T-helper 1 cell (primary cell): ENCODE results near the gene GNL3.

Experiments used
- DNase-seq, 5 donors: peaks; one replicate each; pipeline ENCODE4 v3.0.0-alpha.2; 2012 to 2020

Gene GNL3

GRCh38 chr3:52688266-52688665 is 2.4 kb downstream of the GNL3 start:
- no peak for DNase-seq

DNA sequence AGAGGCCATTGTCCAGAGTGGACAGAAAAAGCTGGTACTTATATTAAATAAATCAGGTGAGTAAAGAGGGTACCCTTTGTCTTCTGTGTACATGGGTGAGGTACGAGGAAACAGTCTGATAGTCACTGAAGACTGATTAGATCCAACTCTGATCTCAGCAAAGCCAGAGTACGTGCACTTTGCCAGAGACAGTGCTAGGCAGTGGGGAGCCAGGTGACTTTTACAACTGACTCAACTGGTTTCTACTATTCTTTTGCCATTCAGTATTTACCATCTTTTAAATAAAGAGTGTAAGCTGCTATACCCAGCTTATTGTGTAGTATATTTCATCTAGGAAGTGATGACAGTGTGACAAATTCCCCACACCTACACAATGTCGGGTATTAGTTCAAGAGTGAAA is 3.3 kb downstream of the GNL3 start:
- no peak for DNase-seq

DNA sequence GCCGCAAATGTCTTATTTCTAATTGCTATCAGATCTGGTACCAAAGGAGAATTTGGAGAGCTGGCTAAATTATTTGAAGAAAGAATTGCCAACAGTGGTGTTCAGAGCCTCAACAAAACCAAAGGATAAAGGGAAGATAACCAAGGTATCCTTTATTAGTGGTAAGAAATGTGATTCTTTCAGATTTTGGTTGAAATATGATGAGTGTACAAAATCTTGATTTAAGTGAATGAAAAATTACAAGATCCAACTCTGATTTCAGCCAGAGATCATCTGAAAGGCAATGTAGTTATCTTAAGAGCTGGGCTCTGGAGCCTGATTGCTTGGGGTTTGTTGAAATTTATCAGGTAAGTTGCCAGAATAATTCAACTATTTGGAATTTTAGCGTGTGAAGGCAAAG is 4.7 kb downstream of the GNL3 start:
- DNase-seq, result no peak

DNA sequence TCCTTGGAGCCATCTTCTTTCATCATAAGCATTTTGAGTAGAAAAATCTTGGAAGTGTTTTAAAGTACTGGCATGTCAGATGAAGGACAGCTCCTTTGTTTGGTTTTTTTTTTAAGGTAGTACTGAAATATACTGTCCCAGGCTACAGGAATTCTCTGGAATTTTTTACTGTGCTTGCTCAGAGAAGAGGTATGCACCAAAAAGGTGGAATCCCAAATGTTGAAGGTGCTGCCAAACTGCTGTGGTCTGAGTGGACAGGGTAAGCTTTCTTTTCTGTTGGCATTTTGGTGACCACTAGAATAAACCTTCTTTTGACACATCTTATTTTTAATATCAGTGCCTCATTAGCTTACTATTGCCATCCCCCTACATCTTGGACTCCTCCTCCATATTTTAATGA is 7.2 kb downstream of the GNL3 start:
- DNase-seq, result no peak

- no peak for DNase-seq
Measured at GRCh38 chr3:52694528-52695189, 8.8 kb downstream of the GNL3 start.

DNA sequence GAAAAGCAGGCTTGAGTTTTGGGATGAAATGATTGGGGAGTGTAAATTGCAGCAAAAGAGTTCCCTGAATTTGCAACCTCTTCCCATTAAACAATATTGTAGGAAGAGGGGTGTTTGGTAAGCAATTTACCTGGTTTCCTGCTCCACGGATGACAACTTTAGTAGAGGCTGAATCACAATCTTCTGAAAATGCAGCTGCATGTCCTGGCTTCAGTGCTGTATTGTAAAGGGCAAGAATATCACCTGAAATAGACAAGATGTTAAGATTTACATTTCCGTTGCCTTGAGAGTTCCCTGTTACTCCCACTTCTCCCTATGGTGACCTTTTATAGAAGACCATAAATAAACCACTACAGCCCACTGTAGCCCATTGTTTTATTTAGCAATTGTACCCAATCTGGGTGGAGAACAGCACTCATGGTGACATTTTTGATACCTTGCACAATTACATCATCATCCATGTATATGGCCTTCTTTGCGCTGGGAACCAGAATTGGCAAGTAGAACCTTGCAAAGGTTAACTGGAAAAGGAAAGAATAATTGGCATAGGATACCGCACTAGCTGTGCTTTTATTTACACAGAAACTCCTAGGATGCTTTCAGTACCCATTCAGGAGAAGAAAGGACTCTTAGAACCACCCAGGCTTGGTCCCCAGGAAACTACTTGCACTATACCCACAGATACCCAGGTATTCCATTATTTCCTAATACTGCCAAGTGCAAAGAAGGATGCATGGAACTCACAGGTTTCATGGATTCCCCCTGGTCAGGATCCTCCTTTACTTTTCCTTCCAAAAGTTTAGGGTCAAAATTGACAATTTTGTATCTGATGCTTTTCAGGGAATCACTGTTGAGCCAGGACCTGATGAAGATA is 10.2 kb downstream of the GNL3 start:
- no peak for DNase-seq

DNA sequence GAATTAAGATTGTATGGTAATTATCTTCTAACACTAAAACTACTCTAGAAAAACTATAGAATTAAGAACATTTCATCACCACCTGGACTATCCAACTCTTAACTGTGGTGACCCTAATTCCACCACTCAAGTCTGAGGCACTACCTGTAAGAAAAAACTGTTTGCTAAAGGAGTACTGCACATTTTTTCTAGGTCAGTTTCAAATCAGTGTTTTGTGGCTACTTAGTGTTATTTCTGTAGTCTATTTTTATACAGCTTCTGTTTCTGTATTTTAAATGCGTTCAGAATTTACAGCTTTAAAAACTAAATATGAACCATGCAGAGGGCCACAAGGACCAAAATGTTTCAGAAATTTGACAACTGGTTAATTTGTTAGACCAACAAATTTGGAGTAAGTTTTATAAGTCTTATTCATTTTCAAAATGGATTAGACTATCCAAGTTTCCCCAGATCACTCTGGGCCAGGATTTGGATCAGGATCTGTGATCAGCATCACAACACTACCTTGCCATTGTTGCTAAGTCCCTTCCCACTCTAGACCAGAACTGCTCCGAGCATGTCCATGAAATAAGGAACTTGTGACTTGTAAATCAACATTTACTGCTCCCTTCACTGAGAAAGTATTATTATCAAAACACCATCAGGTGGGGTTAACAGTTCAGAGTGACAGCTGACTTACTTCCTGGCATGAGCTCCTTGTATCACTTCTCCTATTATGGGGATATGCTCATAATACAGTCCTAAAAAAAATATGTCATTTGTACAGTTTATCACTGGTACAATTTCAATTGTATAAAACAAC is 11.2 kb downstream of the GNL3 start:
- no peak for DNase-seq

DNA sequence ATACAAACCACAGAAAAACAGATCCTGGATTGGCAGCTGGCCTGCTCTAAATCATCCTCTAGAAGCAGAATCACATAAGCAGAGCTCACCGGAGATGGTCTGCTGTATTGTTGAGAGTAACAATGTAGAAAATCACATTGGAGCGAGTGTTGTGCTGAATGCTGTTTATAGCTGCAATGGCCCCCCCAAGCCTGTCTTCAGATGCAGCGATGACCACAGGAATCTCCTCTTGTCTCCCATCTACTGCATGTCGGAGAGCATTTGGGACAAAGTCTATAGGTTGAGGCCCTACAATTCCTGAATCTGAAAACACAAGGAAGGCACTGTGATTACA is 11.8 kb downstream of the GNL3 start:
- DNase-seq, result no peak

DNA sequence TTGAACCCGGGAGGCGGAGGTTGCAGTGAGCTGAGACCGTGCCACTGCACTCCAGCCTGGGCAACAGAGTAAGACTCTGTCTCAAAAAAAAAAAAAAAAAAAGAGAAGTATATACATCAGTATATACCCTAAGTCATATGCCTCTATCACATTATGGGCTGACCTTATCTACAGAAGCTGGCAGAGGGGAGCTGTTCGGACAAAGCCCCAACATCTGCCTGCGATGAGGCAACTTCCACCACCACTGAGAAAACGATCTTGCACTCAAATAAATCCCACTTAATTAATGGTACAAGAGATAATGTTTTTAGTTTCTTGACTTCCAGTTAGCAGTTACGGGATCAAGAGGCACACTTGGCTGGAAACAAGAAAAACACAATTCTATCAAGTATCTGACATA is 17.5 kb downstream of the GNL3 start:
- no peak for DNase-seq

- peak in 1 of 5 donors; percentile 12 for DNase-seq
Measured at GRCh38 chr3:52704611-52705437, 19.0 kb downstream of the GNL3 start.

GRCh38 chr3:52705438-52705687 is 19.5 kb downstream of the GNL3 start:
- DNase-seq, result no peak

DNA sequence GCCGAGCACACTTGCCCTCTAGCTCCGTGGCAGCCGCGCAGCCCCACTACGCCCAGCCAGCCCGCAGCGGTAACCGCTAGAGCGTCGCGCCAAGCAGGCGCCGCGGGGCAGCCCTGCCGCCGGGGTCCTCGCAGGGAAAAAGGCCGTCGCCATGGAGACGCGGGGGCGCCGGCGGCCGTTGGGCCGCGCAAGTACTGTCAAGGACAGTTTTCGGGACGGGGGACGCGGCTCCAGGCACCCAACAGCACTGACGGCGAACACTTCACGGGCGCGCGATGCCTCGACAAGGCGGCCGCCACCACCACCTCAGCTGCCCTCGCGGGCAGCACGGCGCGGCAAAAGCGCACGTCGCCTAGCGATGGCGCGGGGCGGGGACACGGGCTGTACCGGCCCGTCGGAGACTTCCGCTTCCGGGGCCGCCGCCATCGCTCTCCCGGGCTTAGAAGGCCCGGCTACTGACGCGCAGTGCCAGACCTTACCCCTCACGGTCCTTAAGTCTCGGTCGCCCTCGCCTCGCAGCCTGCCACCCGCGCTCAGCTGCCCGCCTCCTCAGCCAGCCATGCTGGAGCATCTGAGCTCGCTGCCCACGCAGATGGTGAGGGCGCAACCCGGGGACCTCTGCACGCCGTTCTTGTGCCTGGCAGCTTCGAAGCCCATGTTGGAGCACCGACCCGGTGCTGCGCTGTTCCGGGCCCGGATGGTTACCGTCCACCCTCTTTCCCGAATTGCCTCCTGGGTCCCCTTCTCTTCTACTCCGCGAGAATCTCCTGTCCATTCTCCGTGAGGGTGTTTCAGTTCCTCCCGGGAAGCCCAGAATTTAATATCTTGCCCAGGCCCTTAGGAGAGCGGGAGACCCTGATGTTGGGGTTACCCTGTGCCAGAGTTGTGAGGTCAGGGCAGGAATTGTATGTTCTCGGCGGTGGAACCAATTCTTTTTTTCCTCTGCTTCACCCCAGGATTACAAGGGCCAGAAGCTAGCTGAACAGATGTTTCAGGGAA is 20.2 kb downstream of the GNL3 start, which contains the start of the genes GLT8D1 and SPCS1:
Gene GLT8D1 (minus strand): TSS at position 104 of the 999 bp plus-strand sequence. CDS start 5,331 bp downstream, outside the sequence.
Gene SPCS1 (plus strand): TSS at position 419 of the 999 bp plus-strand sequence. CDS start 141 bp downstream, at position 560.
- peak; percentile 72 to 92 (median 79) for DNase-seq

- DNase-seq, result no peak
Measured at GRCh38 chr3:52707585-52707984, 21.8 kb downstream of the GNL3 start.

DNA sequence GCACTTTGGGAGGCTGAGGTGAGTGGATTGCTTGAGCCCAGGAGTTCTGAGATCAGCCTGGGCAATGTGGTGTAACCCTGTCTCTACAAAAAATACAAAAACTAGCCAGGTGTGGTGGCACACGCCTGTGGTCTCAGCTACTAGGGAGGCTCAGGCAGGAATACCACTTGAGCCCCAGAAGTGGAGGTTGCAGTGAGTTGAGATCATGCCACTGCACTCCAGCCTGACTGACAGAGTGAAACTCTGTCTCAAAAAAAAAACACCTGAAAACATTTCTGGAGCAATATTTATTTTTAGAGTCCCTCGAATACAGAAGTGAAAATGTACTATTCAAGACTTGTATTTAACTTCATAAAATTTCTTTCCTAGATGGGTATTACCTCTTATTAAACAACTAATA is 24.7 kb downstream of the GNL3 start:
- no peak for DNase-seq

DNA sequence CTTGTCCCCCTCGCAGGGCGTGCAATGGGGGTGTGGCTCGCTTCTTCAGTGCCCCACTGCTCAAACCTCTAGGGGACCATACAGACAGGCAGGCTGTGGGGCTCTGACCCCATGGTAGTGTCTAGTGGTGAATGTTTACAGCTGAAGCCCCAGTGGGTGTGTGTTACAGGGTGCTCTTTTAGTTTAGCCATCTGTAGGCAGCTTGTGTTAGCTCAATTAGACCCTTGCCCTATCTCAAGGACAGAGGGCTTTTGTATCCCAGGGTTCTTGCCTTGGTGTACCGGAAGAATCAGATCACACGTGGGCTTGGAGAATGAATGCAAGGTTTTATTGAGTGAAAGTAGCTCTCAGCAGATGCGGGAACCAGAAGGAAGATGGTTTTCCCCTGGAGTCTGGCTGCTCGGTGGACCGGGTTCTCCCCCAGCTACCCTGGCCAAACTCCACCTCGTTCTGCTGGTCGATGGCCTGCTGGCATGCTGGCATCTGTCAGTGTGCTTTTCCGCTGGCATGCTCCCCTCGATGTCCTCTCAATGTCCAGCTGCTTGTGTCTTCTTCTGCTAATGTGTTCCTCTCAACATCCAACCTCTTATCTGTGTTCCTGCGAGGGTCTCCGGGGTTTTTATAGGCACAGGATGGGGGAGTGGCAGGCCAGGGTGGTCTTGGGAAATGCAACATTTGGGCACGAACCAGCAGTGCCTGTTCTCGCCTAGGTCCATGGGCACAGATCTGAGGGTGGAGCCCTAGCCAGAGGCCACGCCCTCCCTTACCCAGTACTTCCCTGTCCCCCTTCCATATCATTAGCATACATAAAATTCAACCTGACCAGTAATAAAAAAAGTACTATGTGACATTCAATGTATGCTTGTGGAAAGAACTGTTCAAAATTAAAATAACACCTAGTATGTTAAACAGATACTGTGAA is 26.7 kb downstream of the GNL3 start:
- DNase-seq, result no peak

DNA sequence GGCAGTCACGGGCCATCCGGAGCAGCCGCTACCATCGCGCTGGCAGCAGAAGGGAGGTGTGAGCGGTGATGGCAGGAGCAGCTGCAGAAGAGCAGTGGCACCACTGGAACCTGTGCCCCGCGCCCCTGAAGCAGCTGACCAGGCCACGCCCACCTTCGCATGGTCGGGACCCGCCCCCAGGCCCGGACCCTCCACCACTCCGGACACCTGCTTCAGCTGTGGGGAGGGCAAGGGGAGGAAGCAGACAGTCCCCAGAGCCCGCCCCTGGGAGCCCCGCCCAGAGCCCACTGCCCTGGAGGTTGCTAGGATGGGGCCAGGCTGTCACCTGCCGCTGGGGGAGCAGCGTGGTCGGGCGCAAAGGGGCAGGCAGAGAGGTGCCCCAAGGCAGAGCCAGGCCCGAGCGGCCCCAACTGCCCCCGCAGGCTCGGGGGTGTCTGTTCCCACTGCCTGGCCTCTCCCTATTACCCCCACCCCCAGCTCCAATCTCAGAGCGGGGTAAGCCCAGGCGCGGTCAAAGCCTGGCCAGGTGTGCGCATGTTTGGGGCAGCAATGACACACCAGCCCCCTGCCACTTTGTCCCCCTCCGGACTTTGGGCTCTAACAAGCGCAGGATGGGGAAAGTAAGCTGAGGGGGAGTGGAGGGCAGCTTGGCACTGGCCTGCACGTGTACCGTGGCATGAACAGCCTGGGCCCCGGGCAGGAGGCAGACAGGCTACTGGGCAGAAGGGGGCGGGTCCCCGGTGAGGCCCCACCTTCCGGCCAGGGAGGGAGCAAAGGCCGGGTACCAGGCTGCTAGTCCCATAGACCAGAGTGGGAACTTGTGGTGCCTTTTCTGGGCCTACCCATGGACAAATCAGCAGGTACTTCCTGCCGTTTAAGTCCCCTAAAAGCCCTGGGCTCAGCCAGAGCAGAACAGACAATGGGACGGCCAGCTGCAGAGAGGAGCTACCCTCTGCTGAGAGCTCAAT is 28.8 kb downstream of the GNL3 start:
- no peak for DNase-seq

DNA sequence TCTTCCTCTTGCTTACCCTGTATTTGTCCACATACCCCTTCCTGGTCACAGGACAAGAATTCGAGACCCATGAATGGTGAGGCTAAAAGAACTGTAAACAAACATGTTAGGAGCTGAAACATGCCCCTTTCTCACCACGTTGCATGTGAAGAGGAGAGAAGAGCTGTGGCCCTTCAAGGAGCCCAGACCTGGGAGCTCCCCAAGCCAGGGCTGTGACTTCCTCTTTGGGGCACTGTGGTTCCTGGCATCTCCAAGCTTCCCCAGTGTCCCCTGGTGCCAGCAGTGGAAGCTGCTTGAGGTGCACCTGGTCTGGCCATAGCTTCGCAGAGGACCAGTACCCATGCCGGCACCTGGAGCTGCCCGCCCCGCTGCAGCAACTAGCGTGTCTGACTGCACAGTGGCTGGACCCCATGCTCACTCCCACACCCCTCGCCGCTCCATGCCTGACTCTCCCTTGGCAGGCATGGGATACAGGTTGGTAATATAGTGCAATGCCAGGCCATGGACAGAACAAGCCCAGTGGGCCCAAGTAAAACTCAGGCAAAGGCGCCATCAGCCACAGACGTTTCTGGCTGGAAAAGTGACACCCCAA is 30.0 kb downstream of the GNL3 start:
- DNase-seq, result no peak

- DNase-seq, result no peak
Measured at GRCh38 chr3:52719618-52720017, 33.8 kb downstream of the GNL3 start.
